LNCaP clone FGC (cell line): ENCODE results near the gene PRKN.

Experiments
- DNase-seq: peaks from one replicate; pipeline ENCODE4 v3.0.0-alpha.2; 2011; ENCODE audit warnings: low read depth
- H3K4me3 ChIP-seq: 2 replicates; pipeline ENCODE4 v1.5.1; 2011; ENCODE audit warnings: mild to moderate bottlenecking, low read depth, low read length, control low read depth
- CTCF ChIP-seq: IDR thresholded peaks from 2 replicates; pipeline ENCODE4 v1.5.1; 2012; ENCODE audit warnings: mild to moderate bottlenecking; ENCODE audit not compliant: control insufficient read depth, insufficient read depth; ENCODE audit errors: extremely low read depth

PRKN gene

GRCh38 chr6:161745128-161745527 lies 982.4 kb downstream of the PRKN start:
- no peak for TF ChIP-seq CTCF
- H3K4me3 ChIP-seq, result no peak overlapping the region
- DNase-seq, result no peak

- no peak for TF ChIP-seq CTCF
- DNase-seq, result no peak
- no peak overlapping the region for H3K4me3 ChIP-seq
These were observed 983.1 kb downstream of the PRKN start for GRCh38 chr6:161744211-161745067.

- DNase-seq, result no peak
- TF ChIP-seq CTCF, result no peak
These were observed 983.9 kb downstream of the PRKN start for GRCh38 chr6:161743509-161744178.

GRCh38 chr6:161740486-161740885 lies 987.1 kb downstream of the PRKN start:
- no peak overlapping the region for H3K4me3 ChIP-seq
- no peak for DNase-seq
- TF ChIP-seq CTCF, result no peak

More at GRCh38 chr6:161743509-161744178, 983.9 kb downstream of the PRKN start:
- no peak overlapping the region for H3K4me3 ChIP-seq

GRCh38 chr6:161736781-161737292 lies 990.7 kb downstream of the PRKN start:
- no peak overlapping the region for H3K4me3 ChIP-seq
- no peak for TF ChIP-seq CTCF
- no peak for DNase-seq

- no peak for TF ChIP-seq CTCF
- H3K4me3 ChIP-seq, result no peak overlapping the region
- DNase-seq, result no peak
These were observed 991.2 kb downstream of the PRKN start for GRCh38 chr6:161736326-161736725.

- DNase-seq, result peak; percentile 11
- TF ChIP-seq CTCF, result no peak
- H3K4me3 ChIP-seq, result no peak overlapping the region
These were observed 995.0 kb downstream of the PRKN start for GRCh38 chr6:161732594-161732993.
